WI38 (cell line): ENCODE data around the gene GP1BB.

ENCODE experiments used
- H3K4me3 ChIP-seq: 2 replicates; pipeline ENCODE4 v1.5.1; 2011; ENCODE audit warnings: low read depth, mild to moderate bottlenecking, control low read depth, low read length
- CTCF ChIP-seq: IDR thresholded peaks from 2 replicates; pipeline ENCODE4 v1.5.1; 2012; ENCODE audit warnings: low read depth, mild to moderate bottlenecking, control low read depth, low read length

Gene GP1BB

DNA sequence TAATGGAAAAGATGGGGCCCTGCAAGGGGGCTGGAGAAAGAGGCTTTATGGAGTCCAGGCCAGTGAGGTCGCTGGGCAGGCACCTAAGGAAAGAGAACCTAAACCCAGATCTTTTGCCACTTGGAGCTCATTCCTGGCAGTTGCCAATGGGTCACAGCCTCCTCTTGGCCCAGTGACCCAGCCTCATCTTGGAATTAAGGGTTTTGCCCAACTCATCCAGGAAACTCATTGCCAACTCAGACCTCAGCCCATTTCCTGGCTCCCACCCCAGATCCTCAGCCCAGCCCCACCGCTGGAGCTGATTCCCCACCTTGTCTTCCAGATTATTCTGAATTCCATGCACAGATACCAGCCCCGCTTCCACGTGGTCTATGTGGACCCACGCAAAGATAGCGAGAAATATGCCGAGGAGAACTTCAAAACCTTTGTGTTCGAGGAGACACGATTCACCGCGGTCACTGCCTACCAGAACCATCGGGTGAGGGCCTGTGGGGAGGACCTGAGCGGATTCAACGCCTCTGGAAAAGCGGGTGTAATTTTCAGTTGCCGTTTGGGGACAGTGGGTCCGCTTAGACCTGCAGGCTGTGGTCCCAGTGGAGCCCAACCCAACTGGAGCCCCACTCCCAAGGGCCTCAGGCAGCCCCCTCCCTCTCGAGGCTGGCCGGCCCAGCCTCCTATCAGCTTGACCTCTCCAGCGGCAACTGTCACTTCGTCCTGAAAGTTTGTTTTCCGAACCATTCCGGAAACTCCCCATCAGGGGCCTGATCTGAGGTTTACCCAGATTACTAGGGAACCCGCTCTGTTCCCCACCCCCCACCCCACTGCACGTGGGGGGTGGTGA is 41.5 kb downstream of the GP1BB start:
- TF ChIP-seq CTCF = no peak
- H3K4me3 ChIP-seq = no peak overlapping the region

DNA sequence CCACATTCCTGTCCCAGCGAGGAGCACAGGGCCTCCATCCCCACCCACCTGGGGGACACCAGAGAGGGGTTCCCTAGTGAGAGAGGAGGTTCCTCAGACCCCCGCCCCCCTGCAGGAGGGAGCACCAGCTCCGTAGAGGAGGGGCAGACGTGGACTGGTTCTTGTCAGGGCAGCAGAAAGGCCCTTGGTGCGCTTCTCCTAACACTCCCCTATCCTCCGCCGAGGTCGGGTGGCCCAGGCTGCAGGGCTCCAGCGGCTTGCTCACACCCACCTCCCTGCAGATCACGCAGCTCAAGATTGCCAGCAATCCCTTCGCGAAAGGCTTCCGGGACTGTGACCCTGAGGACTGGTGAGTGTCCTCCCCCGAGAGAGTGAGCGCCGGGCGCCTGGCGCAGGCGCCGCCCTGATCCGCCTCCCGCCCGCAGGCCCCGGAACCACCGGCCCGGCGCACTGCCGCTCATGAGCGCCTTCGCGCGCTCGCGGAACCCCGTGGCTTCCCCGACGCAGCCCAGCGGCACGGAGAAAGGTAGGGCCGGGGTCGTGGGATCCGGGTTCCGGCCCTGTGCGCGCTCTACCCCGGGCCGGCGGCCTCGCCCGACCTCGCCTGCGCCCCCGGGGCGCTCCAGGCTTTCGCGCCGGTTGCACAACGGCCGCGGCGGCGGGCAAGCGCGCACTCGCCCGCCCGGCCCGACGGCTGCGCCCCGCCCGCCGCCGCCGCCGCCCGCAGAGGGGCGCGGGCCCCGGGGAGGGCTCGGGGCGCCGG is 42.3 kb downstream of the GP1BB start:
- H3K4me3 ChIP-seq = no peak overlapping the region
- no peak for TF ChIP-seq CTCF

- no peak for TF ChIP-seq CTCF
- no peak overlapping the region for H3K4me3 ChIP-seq
Measured at GRCh38 chr22:19766240-19766510, 42.8 kb downstream of the GP1BB start.

GRCh38 chr22:19766511-19767426 is 43.4 kb downstream of the GP1BB start:
- TF ChIP-seq CTCF = no peak
- peak overlapping the region; percentile 14; the same call in 1 of the 2 replicates for H3K4me3 ChIP-seq

- no peak overlapping the region for H3K4me3 ChIP-seq
Measured at GRCh38 chr22:19767427-19768341, 44.3 kb downstream of the GP1BB start.

More at GRCh38 chr22:19767427-19768341, 44.3 kb downstream of the GP1BB start:
- no peak for TF ChIP-seq CTCF
